Left ventricle myocardium inferior (tissue), 1 donor: ENCODE data around the gene ZNF839. TPM values are rescaled to one million over a fixed set of nuclear protein-coding genes. Genes with fewer than 3 reads are reported as not detected.
"Not testable (repeated sequence)": the region's sequence is repeated elsewhere in the genome, so short reads cannot be mapped to it uniquely, and the experiment has no call there.

Experiments
- DNase-seq: peaks from one replicate; pipeline ENCODE4 v3.0.0-alpha.2; 2020
- H3K27ac ChIP-seq: fragments of 200-600 bp; replicated peaks from 2 replicates; pipeline ENCODE4 v1.8.0; 2021
- H3K27me3 ChIP-seq: fragments of 200-600 bp; 2 replicates; pipeline ENCODE4 v1.8.0; 2021; ENCODE audit warnings: low read depth
- H3K36me3 ChIP-seq: fragments of 200-600 bp; 2 replicates; pipeline ENCODE4 v1.8.0; 2021
- H3K4me1 ChIP-seq: fragments of 200-600 bp; 2 replicates; pipeline ENCODE4 v1.8.0; 2021
- H3K4me3 ChIP-seq: fragments of 200-600 bp; 2 replicates; pipeline ENCODE4 v1.8.0; 2021; ENCODE audit warnings: mild to moderate bottlenecking, moderate library complexity
- H3K9me3 ChIP-seq: fragments of 200-600 bp; replicated peaks from 2 replicates; pipeline ENCODE4 v1.8.0; 2021
- CTCF ChIP-seq: fragments of 200-600 bp; IDR thresholded peaks from 2 replicates; pipeline ENCODE4 v1.8.0; 2021; ENCODE audit warnings: antibody characterized with exemption, mild to moderate bottlenecking, borderline replicate concordance
- intact Hi-C: fragments of 100-400 bp; cut with micrococcal nuclease; formaldehyde crosslinking; loops from one replicate; pipeline ENCODE4 v1.11.0; 2022
- total RNA-seq: library from RNA; stranded (reverse); fragmentation: NEBNext Ultra II Directional; extraction: Animal tissue kit (Norgen Biotek cat#: 25700); gene quantifications from one replicate; pipeline ENCODE4 v1.2.1, GENCODE V29; 2021
- donor health status: DM: no; HTN: yes; CAD: no; lungs with severe emphysema.

Gene ZNF839
- total RNA-seq, 1 donor from 2014 or later, result 6.9 TPM

GRCh38 chr14:102297436-102298170, 21.9 kb upstream of the ZNF839 start:
- no peaks in the 10 kb centered on the region for H3K27me3 ChIP-seq
- TF ChIP-seq CTCF, result no peak
- no peaks in the 10 kb centered on the region for H3K36me3 ChIP-seq
- no peak overlapping the region for H3K4me3 ChIP-seq
- intact Hi-C loops, result no loop called here
- DNase-seq, result no peak
- no peaks in the 10 kb centered on the region for H3K9me3 ChIP-seq
- H3K27ac ChIP-seq, result no peak overlapping the region
- peaks cover 14% of the 10 kb centered on the region for H3K4me1 ChIP-seq

GRCh38 chr14:102298303-102299070, 21.1 kb upstream of the ZNF839 start:
- peaks cover 19% of the 10 kb centered on the region for H3K4me1 ChIP-seq
- H3K27ac ChIP-seq, H3K36me3 ChIP-seq, H3K4me3 ChIP-seq, H3K9me3 ChIP-seq, intact Hi-C loops, H3K27me3 ChIP-seq, DNase-seq: not testable (repeated sequence)

DNA sequence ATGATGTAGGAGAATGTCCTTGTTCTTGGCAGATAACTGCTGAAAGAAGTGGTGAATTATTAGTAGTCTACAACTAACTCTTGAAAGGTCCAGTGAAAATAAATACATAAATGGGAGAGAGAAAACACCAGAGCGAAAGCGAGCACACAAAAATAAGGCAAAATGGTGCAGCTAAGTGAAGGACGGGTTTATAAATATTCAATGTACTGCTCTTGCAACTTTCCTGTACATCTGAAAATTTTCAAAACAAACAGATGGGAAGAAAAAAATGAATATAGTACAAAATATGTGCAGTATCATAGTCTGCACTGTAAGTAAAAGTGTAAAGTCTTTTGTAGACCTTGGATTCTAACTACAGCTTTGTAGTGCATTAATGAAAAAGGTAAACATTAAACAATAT, 15.9 kb upstream of the ZNF839 start:
- Histone ChIP-seq H3K36me3 (no peaks in the 10 kb centered on the region), H3K27ac (no peak overlapping the region), H3K4me3 (peak overlapping the region; percentile 77), H3K9me3 (no peaks in the 10 kb centered on the region), H3K4me1 (peaks cover 19% of the 10 kb centered on the region), H3K27me3 (no peaks in the 10 kb centered on the region)
- intact Hi-C loops, result no loop called here
- DNase-seq, result no peak
- no peak for TF ChIP-seq CTCF

GRCh38 chr14:102304611-102305506, 14.7 kb upstream of the ZNF839 start, which contains the start of gene MOK:
MOK (minus strand) TSS chr14:102305164; CDS start chr14:102304968, 196 bp downstream.
- Histone ChIP-seq H3K9me3 (no peaks in the 10 kb centered on the region), H3K27ac (peak within 1 kb of the TSS; percentile 85), H3K4me3 (peak within 1 kb of the TSS; percentile 77), H3K4me1 (peaks cover 19% of the 10 kb centered on the region), H3K27me3 (no peaks in the 10 kb centered on the region), H3K36me3 (no peaks in the 10 kb centered on the region)
- no peak for TF ChIP-seq CTCF
- peak; percentile 96 for DNase-seq
- intact Hi-C loops, result no loop called here

GRCh38 chr14:102314242-102315011, 5.1 kb upstream of the ZNF839 start:
- Histone ChIP-seq H3K27me3 (no peaks in the 10 kb centered on the region), H3K4me3 (peak overlapping the region; percentile 68), H3K36me3 (no peaks in the 10 kb centered on the region), H3K4me1 (peaks cover 50% of the 10 kb centered on the region), H3K27ac (peak overlapping the region; percentile 52), H3K9me3 (no peaks in the 10 kb centered on the region)
- intact Hi-C loops, result loop anchor here (5.0 kb wide), 1 partner anchor 77 kb away; no protein-coding TSS in a partner anchor
- DNase-seq, result peak; percentile 87
- TF ChIP-seq CTCF, result peak; percentile 99
